ENCODE data around the gene SNX9. TPM values are rescaled to one million over a fixed set of nuclear protein-coding genes. Genes with fewer than 3 reads are reported as not detected.

Gene SNX9
- total and polyA plus RNA-seq, 10 of the 15 experiments (the other 5 are each of a cell fraction or from before 2014, with no cell fraction given), result 0.03 to 2.0 (median 0.37) TPM

- ChIA-PET POLR2A (no interaction called here), CTCF (interaction anchor here (1.0 to 2.1 kb wide), 4 partner anchors 67 to 566 kb away, joined by 3 to 7 read pairs (median 5); no protein-coding TSS in a partner anchor), RAD21 (ENCODE audit: unreplicated experiment) (no interaction called here), SMC1A (ENCODE audit: uncharacterized antibody, unreplicated experiment) (interaction anchor here (1.1 to 10.3 kb wide), 4 partner anchors 17 to 125 kb away, joined by 3 to 208 read pairs (median 5); no protein-coding TSS in a partner anchor)
- no peak overlapping the region for H3K9ac ChIP-seq (ENCODE audit: control insufficient read depth, insufficient read depth, low read length)
- ATAC-seq (no peak), DNase-seq (ENCODE audit: low read depth, low spot score) (no peak), FAIRE-seq (no peak)
- no peak overlapping the region for H2AFZ ChIP-seq (ENCODE audit: control insufficient read depth, low read depth, low read length)
- H3K4me2 ChIP-seq (ENCODE audit: control insufficient read depth, insufficient read depth), result no peak overlapping the region
- H4K20me1 ChIP-seq (ENCODE audit: control insufficient read depth, insufficient read depth), result no peaks in the 10 kb centered on the region
- H3K4me1 ChIP-seq (ENCODE audit: control insufficient read depth, insufficient read depth, low read length), result peaks cover 7% of the 10 kb centered on the region; the same call in 1 of the 2 replicates
- H3K79me2 ChIP-seq (ENCODE audit: control insufficient read depth, insufficient read depth, low read length), result no peaks in the 10 kb centered on the region
- no peak overlapping the region for H3K27ac ChIP-seq (ENCODE audit: control insufficient read depth, insufficient read depth)
- TF ChIP-seq CREB1 (IDR thresholded peaks at IDR 0.05; ENCODE audit: low read depth) (no peak), RELB (IDR thresholded peaks at IDR 0.05; ENCODE audit: low read depth) (no peak), BRCA1 (IDR thresholded peaks at IDR 0.05; ENCODE audit: low read depth, low read length) (no peak), MLLT1 (IDR thresholded peaks at IDR 0.05) (no peak), SPI1 (IDR thresholded peaks at IDR 0.05; ENCODE audit: borderline replicate concordance, insufficient read depth, low read depth, low read length) (no peak), NFXL1 (IDR thresholded peaks at IDR 0.05; ENCODE audit: borderline replicate concordance) (no peak), ASH2L (IDR thresholded peaks at IDR 0.05; ENCODE audit: borderline replicate concordance, low read depth) (no peak), ZBTB11 (CRISPR knock-in tag; IDR thresholded peaks at IDR 0.05) (no peak)
- in situ Hi-C loops (cut with MboI), result no loop called here
- no peaks in the 10 kb centered on the region for H3K9me3 ChIP-seq (replicated peaks; ENCODE audit: control insufficient read depth, insufficient read depth, low read length)
- H3K36me3 ChIP-seq (ENCODE audit: control insufficient read depth in 2 of 2, insufficient read depth in 2 of 2, low read length in 1 of 2), result no peaks in the 10 kb centered on the region
- H3K4me3 ChIP-seq, result no peak overlapping the region
- no TSS peak for BruUV-seq (replicated peaks)
- WGBS (ENCODE audit: insufficient coverage, insufficient replicate concordance, low lambda C conversion rate, missing lambda C conversion rate), result 97% methylated on average over 3 of the region's 3 CpGs
- intact Hi-C loops (cut with micrococcal nuclease; ENCODE audit: unreplicated experiment), result no loop called here
- peaks cover 0 to 2% of the 10 kb centered on the region in 2 experiments; a peak in 1 of 4 replicates for H3K27me3 ChIP-seq (replicated peaks in 1 of 2; ENCODE audit: control insufficient read depth in 2 of 2, insufficient read depth in 2 of 2, low read length in 1 of 2)
These were observed 57.5 kb downstream of the SNX9 start for GRCh38 chr6:157880534-157880933.
